GM12878 (cell line): Measurements from ENCODE around the gene S100A2.

Source experiments
- ATF2 ChIP-seq: IDR thresholded peaks from 2 replicates; pipeline ENCODE4 v1.6.1; 2012; ENCODE audit warnings: low read length, inconsistent platforms
- NFIC ChIP-seq: IDR thresholded peaks from 2 replicates; pipeline ENCODE4 v1.6.1; 2012; ENCODE audit warnings: low read depth, mild to moderate bottlenecking, inconsistent platforms, low read length, moderate library complexity
- POLR2A ChIP-seq: IDR thresholded peaks from 2 replicates; pipeline ENCODE4 v1.6.1; 2011; ENCODE audit warnings: low read depth, mild to moderate bottlenecking, low read length
- RFX5 ChIP-seq: IDR thresholded peaks from 2 replicates; pipeline ENCODE4 v1.6.1; 2011; ENCODE audit warnings: low read depth, low read length, improper control_type of control experiment

GRCh38 chr1:153613406-153613805 is 47.8 kb upstream of the S100A2 start:
- TF ChIP-seq ATF2, result no peak
- no peak for TF ChIP-seq POLR2A
- TF ChIP-seq NFIC, result no peak
- TF ChIP-seq RFX5, result no peak
